CD4-positive, alpha-beta T cell (primary cell): Measurements from ENCODE around the gene DHPS. TPM values are rescaled to one million over a fixed set of nuclear protein-coding genes. Genes with fewer than 3 reads are reported as not detected.
"Not testable (repeated sequence)": the region's sequence is repeated elsewhere in the genome, so short reads cannot be mapped to it uniquely, and the experiment has no call there.

Source experiments
- ATAC-seq: fragments of 200-7000 bp; cut with Tn5 transposase; one replicate; pipeline ENCODE4 v1.10.0; 2022; ENCODE audit warnings: mild to moderate bottlenecking; ENCODE audit not compliant: poor library complexity
- CTCF ChIA-PET: fragments of 350-600 bp; sonication (Branson Sonifier 250); formaldehyde crosslinking; loops from one replicate; lab custom pipeline; 2021; ENCODE audit warnings: antibody characterized with exemption, inconsistent platforms; lab: Charles Lee
- POLR2A ChIA-PET: fragments of 350-600 bp; sonication (Branson Sonifier 250); formaldehyde crosslinking; loops from one replicate; lab custom pipeline; 2021; ENCODE audit warnings: antibody characterized with exemption, inconsistent platforms; lab: Charles Lee
- DNase-seq, 14 experiments: peaks; one replicate each; pipeline ENCODE4 v3.0.0-alpha.2; 2013 to 2020; ENCODE audit warnings: mixed read lengths in 2 of 14
- H3K27ac ChIP-seq, 2 donors: one replicate each; pipeline versions ENCODE4 v1.5.1 to v1.7.0; 2013; ENCODE audit warnings: low read length in 2 of 2, low read depth in 1 of 2, mild to moderate bottlenecking in 1 of 2
- H3K27me3 ChIP-seq, 2 experiments: 1 replicate in 1 of 2; 2 replicates in 1 of 2; pipeline versions ENCODE4 v1.6.1 to v1.7.0; 2013; ENCODE audit warnings: low read length in 2 of 2, control low read depth in 1 of 2, mild to moderate bottlenecking in 1 of 2, moderate library complexity in 1 of 2; ENCODE audit not compliant: insufficient read depth in 2 of 2, control insufficient read depth in 1 of 2
- H3K36me3 ChIP-seq: one replicate; pipeline ENCODE4 v1.6.1; 2013; ENCODE audit warnings: low read length, control low read depth; ENCODE audit not compliant: insufficient read depth
- H3K4me1 ChIP-seq: one replicate; pipeline ENCODE4 v1.6.1; 2013; ENCODE audit warnings: low read length, control low read depth; ENCODE audit not compliant: insufficient read depth
- H3K4me3 ChIP-seq: one replicate; pipeline ENCODE4 v1.5.1; 2013; ENCODE audit warnings: mild to moderate bottlenecking, low read length, moderate library complexity
- H3K9me3 ChIP-seq, 2 experiments: 1 replicate in 1 of 2; 2 replicates in 1 of 2; pipeline versions ENCODE4 v1.6.1 to v1.7.0; 2013; ENCODE audit warnings: low read length in 2 of 2, mild to moderate bottlenecking in 2 of 2, control low read depth in 1 of 2, moderate library complexity in 1 of 2; ENCODE audit not compliant: control insufficient read depth in 1 of 2, insufficient read depth in 1 of 2
- H3K27ac Mint-ChIP-seq: one replicate; pipeline ENCODE4 v1.8.0; 2020; ENCODE audit warnings: mixed read lengths
- H3K27me3 Mint-ChIP-seq: one replicate; pipeline ENCODE4 v1.8.0; 2021; ENCODE audit warnings: mixed read lengths
- H3K36me3 Mint-ChIP-seq: one replicate; pipeline ENCODE4 v1.8.0; 2021; ENCODE audit warnings: low read depth, mixed read lengths
- H3K4me1 Mint-ChIP-seq: one replicate; pipeline ENCODE4 v1.8.0; 2021; ENCODE audit warnings: low read depth, mixed read lengths
- H3K4me3 Mint-ChIP-seq: one replicate; pipeline ENCODE4 v1.8.0; 2020; ENCODE audit warnings: mild to moderate bottlenecking, mixed read lengths
- H3K9me3 Mint-ChIP-seq: one replicate; pipeline ENCODE4 v1.8.0; 2020; ENCODE audit warnings: mixed read lengths
- intact Hi-C, 2 experiments: fragments of 100-400 bp; cut with DNase I in 1 of 2; cut with micrococcal nuclease in 1 of 2; formaldehyde crosslinking; loops; one replicate each; pipeline versions ENCODE4 v1.15.1 to v1.9.0; 2023 to 2025; cut with DNase I, micrococcal nuclease
- total RNA-seq, 174 experiments: library from RNA in 2 of 174; stranded (reverse) in 2 of 174; gene quantifications; one replicate each; pipeline ENCODE4 v1.2.3 and lab custom pipeline; 2021 to 2026
- TF ChIP-seq, protein P1 (sequence below): fragments of 200-600 bp; IDR thresholded peaks from one replicate; pipeline ENCODE4 v1.8.0; 2022; ENCODE audit warnings: antibody characterized with exemption, mild to moderate bottlenecking

The DHPS gene
- total RNA-seq, 2 experiments from 2014 or later = 112 to 113 TPM

DNA sequence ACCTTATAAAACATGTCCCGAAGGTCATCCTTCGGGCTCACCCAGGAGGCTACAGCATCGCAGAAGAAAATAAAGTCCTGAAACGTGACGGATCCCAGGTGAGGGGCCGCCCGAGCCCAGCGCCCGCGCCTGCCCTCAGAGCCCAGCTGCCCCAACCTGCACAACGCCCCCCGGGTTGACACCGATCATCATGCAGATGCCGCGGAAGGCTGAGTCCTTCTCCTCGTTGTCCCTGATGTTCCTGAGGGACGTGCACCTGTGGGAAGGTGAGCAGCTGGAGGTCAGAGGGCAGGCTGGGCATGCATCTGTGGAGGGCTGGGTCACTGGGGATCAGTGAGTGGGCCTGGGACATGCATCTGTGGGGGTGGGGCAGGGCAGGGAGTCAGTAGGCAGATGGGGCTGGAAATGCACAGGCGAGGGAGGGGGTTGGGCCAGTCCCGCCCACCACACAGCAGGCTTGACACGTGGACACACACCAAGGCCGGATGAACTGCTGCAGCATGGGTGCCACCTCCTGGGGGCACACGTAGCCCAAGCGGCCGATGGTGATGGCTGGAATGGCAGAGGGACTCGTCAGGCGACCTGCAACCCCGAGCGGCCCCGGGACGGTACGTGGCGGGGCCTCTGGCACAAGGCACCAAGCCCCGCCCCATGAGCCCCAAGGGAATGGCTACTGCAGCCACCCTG, 20.1 kb upstream of the DHPS start:
- Histone ChIP-seq H3K36me3 (peaks cover 58% of the 10 kb centered on the region), H3K4me3 (no peak overlapping the region), H3K27me3 (no peaks in the 10 kb centered on the region), H3K4me1 (peaks cover 6% of the 10 kb centered on the region), H3K27ac (no peak overlapping the region), H3K9me3 (no peaks in the 10 kb centered on the region)
- ChIA-PET CTCF (no interaction called here), POLR2A (no interaction called here)
- Mint-ChIP-seq H3K27ac (no peak overlapping the region), H3K4me3 (no peak overlapping the region), H3K36me3 (peaks cover 67% of the 10 kb centered on the region), H3K9me3 (no peaks in the 10 kb centered on the region), H3K4me1 (peaks cover 6% of the 10 kb centered on the region), H3K27me3 (no peaks in the 10 kb centered on the region)
- ATAC-seq (no peak), DNase-seq (no peak)
- TF ChIP-seq, protein P1, sequence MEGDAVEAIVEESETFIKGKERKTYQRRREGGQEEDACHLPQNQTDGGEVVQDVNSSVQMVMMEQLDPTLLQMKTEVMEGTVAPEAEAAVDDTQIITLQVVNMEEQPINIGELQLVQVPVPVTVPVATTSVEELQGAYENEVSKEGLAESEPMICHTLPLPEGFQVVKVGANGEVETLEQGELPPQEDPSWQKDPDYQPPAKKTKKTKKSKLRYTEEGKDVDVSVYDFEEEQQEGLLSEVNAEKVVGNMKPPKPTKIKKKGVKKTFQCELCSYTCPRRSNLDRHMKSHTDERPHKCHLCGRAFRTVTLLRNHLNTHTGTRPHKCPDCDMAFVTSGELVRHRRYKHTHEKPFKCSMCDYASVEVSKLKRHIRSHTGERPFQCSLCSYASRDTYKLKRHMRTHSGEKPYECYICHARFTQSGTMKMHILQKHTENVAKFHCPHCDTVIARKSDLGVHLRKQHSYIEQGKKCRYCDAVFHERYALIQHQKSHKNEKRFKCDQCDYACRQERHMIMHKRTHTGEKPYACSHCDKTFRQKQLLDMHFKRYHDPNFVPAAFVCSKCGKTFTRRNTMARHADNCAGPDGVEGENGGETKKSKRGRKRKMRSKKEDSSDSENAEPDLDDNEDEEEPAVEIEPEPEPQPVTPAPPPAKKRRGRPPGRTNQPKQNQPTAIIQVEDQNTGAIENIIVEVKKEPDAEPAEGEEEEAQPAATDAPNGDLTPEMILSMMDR = no peak
- intact Hi-C loops = no loop called here

DNA sequence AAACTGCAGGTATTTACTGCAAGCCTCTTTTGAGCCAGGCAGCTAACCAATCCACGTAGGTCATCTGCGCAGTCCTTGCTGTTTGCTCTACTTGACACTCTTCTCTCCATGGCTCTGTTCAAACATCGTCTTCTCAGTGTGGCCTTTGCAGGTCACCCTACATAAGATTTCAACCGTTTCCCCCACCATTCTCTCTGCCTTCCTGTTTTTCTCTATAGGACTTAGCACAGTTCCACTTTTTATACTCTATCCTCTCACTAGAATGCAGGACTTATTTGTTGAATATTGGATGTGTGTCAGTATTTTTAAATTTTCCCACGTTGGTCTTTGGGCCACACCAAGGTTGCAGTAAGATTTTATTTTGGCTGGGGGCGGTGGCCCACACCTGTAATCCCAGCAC, 16.5 kb upstream of the DHPS start:
- ChIA-PET POLR2A (no interaction called here), CTCF (no interaction called here)
- H3K4me3 Mint-ChIP-seq = peak overlapping the region; percentile 81
- TF ChIP-seq, protein P1 = no peak
- ATAC-seq (no peak), DNase-seq (no peak)
- no peak overlapping the region for H3K4me3 ChIP-seq
- intact Hi-C loops = loop anchor here in 1 of 2 experiments (10.0 kb wide), 1 partner anchor 1193 kb away; the partner anchor contains the start of gene ZNF653
- H3K27ac Mint-ChIP-seq = peak overlapping the region; percentile 73
- no peak overlapping the region for H3K27ac ChIP-seq
- H3K4me1 ChIP-seq = peaks cover 23% of the 10 kb centered on the region
- H3K36me3 Mint-ChIP-seq = peaks cover 38% of the 10 kb centered on the region
- H3K36me3 ChIP-seq = peaks cover 25% of the 10 kb centered on the region
- no peaks in the 10 kb centered on the region for H3K27me3 Mint-ChIP-seq
- H3K9me3 ChIP-seq = no peaks in the 10 kb centered on the region
- H3K4me1 Mint-ChIP-seq = peaks cover 11% of the 10 kb centered on the region
- no peaks in the 10 kb centered on the region for H3K9me3 Mint-ChIP-seq
- H3K27me3 ChIP-seq = no peaks in the 10 kb centered on the region

DNA sequence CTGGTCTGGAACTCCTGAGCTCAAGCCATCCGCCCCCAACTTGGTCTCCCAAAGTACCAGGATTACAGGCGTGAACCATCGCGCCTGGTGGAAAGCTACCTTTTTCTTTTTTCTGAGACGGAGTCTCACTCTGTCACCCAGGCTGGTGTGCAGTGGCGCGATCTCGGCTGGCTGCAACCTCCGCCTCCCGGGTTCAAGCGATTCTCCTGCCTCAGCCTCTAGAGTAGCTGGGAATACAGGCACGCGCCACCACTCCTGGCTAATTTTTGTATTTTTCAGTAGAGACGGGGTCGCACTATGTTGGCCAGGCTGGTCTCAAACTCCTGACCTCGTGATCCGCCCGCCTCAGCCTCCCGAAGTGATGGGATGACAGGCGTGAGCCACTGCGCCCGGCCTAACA, 15.7 kb upstream of the DHPS start:
- Mint-ChIP-seq H3K4me1 (peaks cover 11% of the 10 kb centered on the region), H3K36me3 (peaks cover 31% of the 10 kb centered on the region), H3K4me3 (peak overlapping the region; percentile 45)
- ATAC-seq, H3K27me3 Mint-ChIP-seq, H3K27ac Mint-ChIP-seq, H3K27me3 ChIP-seq, DNase-seq, H3K9me3 ChIP-seq, H3K27ac ChIP-seq, H3K4me3 ChIP-seq, H3K9me3 Mint-ChIP-seq: not testable (repeated sequence)
- Histone ChIP-seq H3K36me3 (peaks cover 20% of the 10 kb centered on the region), H3K4me1 (peaks cover 23% of the 10 kb centered on the region)
- ChIA-PET CTCF (interaction anchor here (1.4 to 1.9 kb wide), 2 partner anchors 36 to 63 kb away, joined by 4 read pairs; no protein-coding TSS in a partner anchor), POLR2A (interaction anchor here (1.4 to 2.7 kb wide), 4 partner anchors 16 to 40 kb away, joined by 4 to 27 read pairs (median 6); partner anchors contain the start of genes DHPS and GET3)
- intact Hi-C loops = loop anchor here in 1 of 2 experiments (10.0 kb wide), 1 partner anchor 1193 kb away; the partner anchor contains the start of gene ZNF653
